HL-60 (cell line): ENCODE data around the gene SIRPD.
A peak's percentile ranks its signal among the peaks of the same experiment; 100 is the strongest.

Source experiments
- DNase-seq, 2 experiments: peaks; one replicate each; pipeline ENCODE4 v3.0.0-alpha.2; 2010 to 2020; ENCODE audit warnings: low read depth in 1 of 2, low spot score in 1 of 2
- H3K27ac ChIP-seq: fragments of 250-450 bp; sonication (Bioruptor Pico); replicated peaks from 2 replicates; pipeline ENCODE4 v1.5.1; 2020; ENCODE audit warnings: mild to moderate bottlenecking, moderate library complexity
- H3K27me3 ChIP-seq: fragments of 250-450 bp; sonication (Bioruptor Pico); 2 replicates; pipeline ENCODE4 v1.5.1; 2021; ENCODE audit warnings: mild to moderate bottlenecking, moderate library complexity; ENCODE audit not compliant: insufficient read depth, poor library complexity, severe bottlenecking
- H3K4me3 ChIP-seq: replicated peaks from 2 replicates; pipeline ENCODE4 v1.5.1; 2011; ENCODE audit warnings: mild to moderate bottlenecking, control low read depth, low read length; ENCODE audit not compliant: insufficient read depth
- GABPA ChIP-seq: IDR thresholded peaks from 2 replicates; pipeline ENCODE4 v1.6.1; 2012; ENCODE audit warnings: low read depth
- POLR2AphosphoS5 ChIP-seq: IDR thresholded peaks from 2 replicates; pipeline ENCODE4 v1.6.1; 2012; ENCODE audit warnings: low read depth
- SPI1 ChIP-seq: IDR thresholded peaks from 2 replicates; pipeline ENCODE4 v1.6.1; 2012; ENCODE audit warnings: low read depth, mild to moderate bottlenecking, borderline replicate concordance
- TF ChIP-seq, protein P1 (sequence below): IDR thresholded peaks from 2 replicates; pipeline ENCODE4 v1.6.1; 2012; ENCODE audit warnings: low read depth; ENCODE audit not compliant: insufficient replicate concordance
- TF ChIP-seq, protein P2 (sequence below): IDR thresholded peaks from one replicate; pipeline ENCODE4 v1.5.1; 2011; ENCODE audit warnings: low read length, control low read depth, inconsistent platforms; ENCODE audit not compliant: insufficient read depth

SIRPD gene

DNA sequence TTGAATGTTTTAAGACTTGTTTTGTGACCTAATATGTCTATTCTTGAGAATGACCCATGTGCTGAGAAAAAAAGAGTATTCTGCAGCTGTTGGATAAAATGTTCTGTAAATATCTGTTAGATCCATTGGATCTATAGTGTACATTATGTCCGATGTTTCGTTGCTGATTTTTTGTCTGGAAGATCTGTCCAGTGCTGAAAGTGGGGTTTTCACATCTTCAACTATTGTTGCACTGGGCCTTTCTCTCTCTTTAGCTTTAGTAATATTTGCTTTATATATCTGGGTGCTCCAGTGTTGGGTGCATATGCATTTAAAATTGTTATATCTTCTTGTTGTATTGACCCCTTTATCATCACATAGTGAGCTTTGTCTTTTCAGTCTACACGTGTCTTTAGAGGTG, 60.6 kb downstream of the SIRPD start:
- Histone ChIP-seq H3K27ac (no peak overlapping the region), H3K27me3 (no peaks in the 10 kb centered on the region), H3K4me3 (no peak overlapping the region)
- no peak for TF ChIP-seq SPI1
- TF ChIP-seq, protein P1, sequence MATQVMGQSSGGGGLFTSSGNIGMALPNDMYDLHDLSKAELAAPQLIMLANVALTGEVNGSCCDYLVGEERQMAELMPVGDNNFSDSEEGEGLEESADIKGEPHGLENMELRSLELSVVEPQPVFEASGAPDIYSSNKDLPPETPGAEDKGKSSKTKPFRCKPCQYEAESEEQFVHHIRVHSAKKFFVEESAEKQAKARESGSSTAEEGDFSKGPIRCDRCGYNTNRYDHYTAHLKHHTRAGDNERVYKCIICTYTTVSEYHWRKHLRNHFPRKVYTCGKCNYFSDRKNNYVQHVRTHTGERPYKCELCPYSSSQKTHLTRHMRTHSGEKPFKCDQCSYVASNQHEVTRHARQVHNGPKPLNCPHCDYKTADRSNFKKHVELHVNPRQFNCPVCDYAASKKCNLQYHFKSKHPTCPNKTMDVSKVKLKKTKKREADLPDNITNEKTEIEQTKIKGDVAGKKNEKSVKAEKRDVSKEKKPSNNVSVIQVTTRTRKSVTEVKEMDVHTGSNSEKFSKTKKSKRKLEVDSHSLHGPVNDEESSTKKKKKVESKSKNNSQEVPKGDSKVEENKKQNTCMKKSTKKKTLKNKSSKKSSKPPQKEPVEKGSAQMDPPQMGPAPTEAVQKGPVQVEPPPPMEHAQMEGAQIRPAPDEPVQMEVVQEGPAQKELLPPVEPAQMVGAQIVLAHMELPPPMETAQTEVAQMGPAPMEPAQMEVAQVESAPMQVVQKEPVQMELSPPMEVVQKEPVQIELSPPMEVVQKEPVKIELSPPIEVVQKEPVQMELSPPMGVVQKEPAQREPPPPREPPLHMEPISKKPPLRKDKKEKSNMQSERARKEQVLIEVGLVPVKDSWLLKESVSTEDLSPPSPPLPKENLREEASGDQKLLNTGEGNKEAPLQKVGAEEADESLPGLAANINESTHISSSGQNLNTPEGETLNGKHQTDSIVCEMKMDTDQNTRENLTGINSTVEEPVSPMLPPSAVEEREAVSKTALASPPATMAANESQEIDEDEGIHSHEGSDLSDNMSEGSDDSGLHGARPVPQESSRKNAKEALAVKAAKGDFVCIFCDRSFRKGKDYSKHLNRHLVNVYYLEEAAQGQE = peak; percentile 86
- DNase-seq = no peak

DNA sequence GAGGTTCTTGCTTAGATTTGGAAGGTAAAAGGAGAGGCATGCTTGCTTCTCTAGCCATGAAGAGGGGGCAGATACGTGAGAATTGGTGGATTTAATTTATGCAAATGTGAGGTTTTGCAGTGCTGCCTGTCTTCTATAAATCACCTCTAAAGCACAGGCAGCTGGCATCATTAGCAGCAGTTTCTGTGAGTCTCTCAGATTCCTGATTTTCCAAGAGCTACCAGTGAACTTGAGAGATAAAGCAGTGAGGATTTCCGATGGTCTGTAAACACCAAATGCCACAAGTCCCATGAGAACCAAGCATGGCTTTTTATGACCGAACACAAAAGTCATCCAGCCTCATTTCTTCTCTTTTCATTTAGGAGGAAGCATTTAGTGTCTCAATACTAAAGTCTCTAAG, 63.1 kb downstream of the SIRPD start:
- Histone ChIP-seq H3K27me3 (no peaks in the 10 kb centered on the region), H3K4me3 (no peak overlapping the region), H3K27ac (no peak overlapping the region)
- no peak for TF ChIP-seq GABPA
- TF ChIP-seq, protein P1 = no peak
- TF ChIP-seq, protein P2, sequence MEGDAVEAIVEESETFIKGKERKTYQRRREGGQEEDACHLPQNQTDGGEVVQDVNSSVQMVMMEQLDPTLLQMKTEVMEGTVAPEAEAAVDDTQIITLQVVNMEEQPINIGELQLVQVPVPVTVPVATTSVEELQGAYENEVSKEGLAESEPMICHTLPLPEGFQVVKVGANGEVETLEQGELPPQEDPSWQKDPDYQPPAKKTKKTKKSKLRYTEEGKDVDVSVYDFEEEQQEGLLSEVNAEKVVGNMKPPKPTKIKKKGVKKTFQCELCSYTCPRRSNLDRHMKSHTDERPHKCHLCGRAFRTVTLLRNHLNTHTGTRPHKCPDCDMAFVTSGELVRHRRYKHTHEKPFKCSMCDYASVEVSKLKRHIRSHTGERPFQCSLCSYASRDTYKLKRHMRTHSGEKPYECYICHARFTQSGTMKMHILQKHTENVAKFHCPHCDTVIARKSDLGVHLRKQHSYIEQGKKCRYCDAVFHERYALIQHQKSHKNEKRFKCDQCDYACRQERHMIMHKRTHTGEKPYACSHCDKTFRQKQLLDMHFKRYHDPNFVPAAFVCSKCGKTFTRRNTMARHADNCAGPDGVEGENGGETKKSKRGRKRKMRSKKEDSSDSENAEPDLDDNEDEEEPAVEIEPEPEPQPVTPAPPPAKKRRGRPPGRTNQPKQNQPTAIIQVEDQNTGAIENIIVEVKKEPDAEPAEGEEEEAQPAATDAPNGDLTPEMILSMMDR = no peak
- DNase-seq = no peak

DNA sequence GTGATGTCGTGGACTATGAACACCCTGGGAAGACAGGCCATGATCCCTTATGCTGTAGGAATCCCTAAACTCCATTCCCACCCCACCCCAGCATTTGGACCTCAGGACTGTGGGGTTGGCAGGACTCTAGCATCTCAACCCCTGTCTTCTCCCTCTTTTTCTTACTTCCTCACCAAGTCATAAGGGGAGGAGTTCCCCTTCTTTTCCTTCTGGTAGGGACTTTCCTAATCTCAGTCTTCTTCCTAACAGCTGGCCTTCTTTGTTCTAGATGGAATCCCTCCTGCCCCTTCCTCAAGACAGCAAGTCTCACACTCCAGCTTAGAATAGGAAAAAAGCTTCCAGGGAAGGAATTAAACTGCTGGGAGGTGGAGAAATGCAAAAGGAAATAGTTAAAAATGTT, 64.0 kb downstream of the SIRPD start:
- no peaks in the 10 kb centered on the region for H3K27me3 ChIP-seq
- no peak for DNase-seq

More for the DNA sequence above, 64.0 kb downstream of the SIRPD start:
- TF ChIP-seq POLR2AphosphoS5 (no peak), GABPA (no peak), SPI1 (no peak)
- TF ChIP-seq, protein P1 = no peak
- TF ChIP-seq, protein P2 = no peak
- no peak overlapping the region for H3K4me3 ChIP-seq
- no peak overlapping the region for H3K27ac ChIP-seq
